MM.1S (cell line): ENCODE data around the gene TAPT1.

ENCODE experiments used
- DNase-seq: peaks from one replicate; pipeline ENCODE4 v3.0.0-alpha.2; 2015
- H2AFZ ChIP-seq: fragments of 300-600 bp; sonication (generic); 2 replicates; pipeline ENCODE4 v1.6.0; 2016; ENCODE audit warnings: antibody characterized with exemption, low read length
- H3F3A ChIP-seq: fragments of 300-600 bp; sonication (generic); 2 replicates; pipeline ENCODE4 v1.6.1; 2016; ENCODE audit warnings: mild to moderate bottlenecking, antibody characterized with exemption, low read length, moderate library complexity, mixed read lengths; ENCODE audit not compliant: insufficient read depth
- H3K27ac ChIP-seq: fragments of 300-600 bp; sonication (generic); 2 replicates; pipeline ENCODE4 v1.5.1; 2016; ENCODE audit warnings: mild to moderate bottlenecking, low read length
- H3K27me3 ChIP-seq: fragments of 300-600 bp; sonication (generic); replicated peaks from 2 replicates; pipeline ENCODE4 v1.6.0; 2016; ENCODE audit warnings: low read length; ENCODE audit not compliant: insufficient read depth
- H3K36me3 ChIP-seq: fragments of 300-600 bp; sonication (generic); replicated peaks from 2 replicates; pipeline ENCODE4 v1.6.1; 2016; ENCODE audit warnings: mild to moderate bottlenecking, low read length, mixed read lengths; ENCODE audit not compliant: insufficient read depth
- H3K4me1 ChIP-seq: fragments of 300-600 bp; sonication (generic); 2 replicates; pipeline ENCODE4 v1.6.1; 2016; ENCODE audit warnings: low read length, mixed read lengths
- H3K4me2 ChIP-seq: fragments of 300-600 bp; sonication (generic); 2 replicates; pipeline ENCODE4 v1.6.0; 2016; ENCODE audit warnings: low read depth, low read length
- H3K4me3 ChIP-seq: fragments of 300-600 bp; sonication (generic); 2 replicates; pipeline ENCODE4 v1.5.1; 2016; ENCODE audit warnings: low read length, mixed read lengths
- H3K79me2 ChIP-seq: fragments of 300-600 bp; sonication (generic); 2 replicates; pipeline ENCODE4 v1.6.1; 2016; ENCODE audit warnings: mixed run types, low read length, mixed read lengths
- H3K9ac ChIP-seq: fragments of 300-600 bp; sonication (generic); 2 replicates; pipeline ENCODE4 v1.6.1; 2016; ENCODE audit warnings: low read length, mixed read lengths
- H3K9me2 ChIP-seq: fragments of 300-600 bp; sonication (generic); replicated peaks from 2 replicates; pipeline ENCODE4 v1.6.1; 2016; ENCODE audit warnings: mild to moderate bottlenecking, low read length, mixed read lengths; ENCODE audit not compliant: insufficient read depth
- H3K9me3 ChIP-seq: fragments of 300-600 bp; sonication (generic); replicated peaks from 2 replicates; pipeline ENCODE4 v1.6.1; 2016; ENCODE audit warnings: mild to moderate bottlenecking, low read length, mixed read lengths; ENCODE audit not compliant: insufficient read depth
- H4K20me1 ChIP-seq: fragments of 300-600 bp; sonication (generic); 2 replicates; pipeline ENCODE4 v1.6.1; 2016; ENCODE audit warnings: mild to moderate bottlenecking, low read length, moderate library complexity, mixed read lengths; ENCODE audit not compliant: insufficient read depth
- EZH2 ChIP-seq: fragments of 300-600 bp; sonication (generic); optimal IDR thresholded peaks from 2 replicates; pipeline ENCODE3; 2017; ENCODE audit warnings: low read depth, mild to moderate bottlenecking, antibody characterized with exemption, low read length, mixed read lengths
- EZH2phosphoT487 ChIP-seq: fragments of 300-600 bp; sonication (generic); IDR thresholded peaks from 2 replicates; pipeline ENCODE4 v1.6.1; 2018; ENCODE audit warnings: antibody characterized with exemption, low read length
- TF ChIP-seq, protein P1 (sequence below): fragments of 300-600 bp; sonication (generic); IDR thresholded peaks from 2 replicates; pipeline ENCODE4 v1.5.1; 2016; ENCODE audit warnings: antibody characterized with exemption, low read length, mixed read lengths

TAPT1 gene

DNA sequence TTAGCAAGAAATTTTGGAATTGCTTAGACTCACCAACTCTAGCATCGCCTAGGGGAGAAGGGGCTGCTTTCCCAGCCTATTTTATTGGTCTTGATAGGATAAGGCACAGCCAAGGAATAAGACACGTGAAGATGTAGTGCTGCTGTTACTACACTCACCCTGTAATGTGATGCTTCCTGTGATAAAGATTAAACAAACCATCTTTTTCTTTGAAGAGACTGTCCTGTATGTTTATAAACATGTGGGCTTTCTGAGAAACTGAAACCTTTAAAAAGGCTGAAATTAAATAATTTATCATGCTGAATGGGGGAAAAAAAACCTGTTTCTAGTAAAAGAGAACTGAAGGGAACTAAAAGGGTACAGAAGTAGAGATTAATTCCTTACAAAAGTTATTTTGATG lies 13.2 kb downstream of the TAPT1 start:
- TF ChIP-seq EZH2 = no peak
- no peak for TF ChIP-seq EZH2phosphoT487
- TF ChIP-seq, protein P1, sequence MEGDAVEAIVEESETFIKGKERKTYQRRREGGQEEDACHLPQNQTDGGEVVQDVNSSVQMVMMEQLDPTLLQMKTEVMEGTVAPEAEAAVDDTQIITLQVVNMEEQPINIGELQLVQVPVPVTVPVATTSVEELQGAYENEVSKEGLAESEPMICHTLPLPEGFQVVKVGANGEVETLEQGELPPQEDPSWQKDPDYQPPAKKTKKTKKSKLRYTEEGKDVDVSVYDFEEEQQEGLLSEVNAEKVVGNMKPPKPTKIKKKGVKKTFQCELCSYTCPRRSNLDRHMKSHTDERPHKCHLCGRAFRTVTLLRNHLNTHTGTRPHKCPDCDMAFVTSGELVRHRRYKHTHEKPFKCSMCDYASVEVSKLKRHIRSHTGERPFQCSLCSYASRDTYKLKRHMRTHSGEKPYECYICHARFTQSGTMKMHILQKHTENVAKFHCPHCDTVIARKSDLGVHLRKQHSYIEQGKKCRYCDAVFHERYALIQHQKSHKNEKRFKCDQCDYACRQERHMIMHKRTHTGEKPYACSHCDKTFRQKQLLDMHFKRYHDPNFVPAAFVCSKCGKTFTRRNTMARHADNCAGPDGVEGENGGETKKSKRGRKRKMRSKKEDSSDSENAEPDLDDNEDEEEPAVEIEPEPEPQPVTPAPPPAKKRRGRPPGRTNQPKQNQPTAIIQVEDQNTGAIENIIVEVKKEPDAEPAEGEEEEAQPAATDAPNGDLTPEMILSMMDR = no peak
- no peaks in the 10 kb centered on the region; the same call in 1 of the 2 replicates for H3K36me3 ChIP-seq
- no peaks in the 10 kb centered on the region for H3K9me3 ChIP-seq
- H3K4me2 ChIP-seq = no peak overlapping the region
- no peaks in the 10 kb centered on the region for H3F3A ChIP-seq
- H4K20me1 ChIP-seq = no peaks in the 10 kb centered on the region
- H3K9ac ChIP-seq = no peak overlapping the region
- H3K27me3 ChIP-seq = no peaks in the 10 kb centered on the region
- no peak overlapping the region for H2AFZ ChIP-seq
- H3K27ac ChIP-seq = no peak overlapping the region
- H3K9me2 ChIP-seq = no peaks in the 10 kb centered on the region
- no peak overlapping the region for H3K4me3 ChIP-seq
- no peak for DNase-seq
- H3K79me2 ChIP-seq = peaks cover 80% of the 10 kb centered on the region
- H3K4me1 ChIP-seq = no peaks in the 10 kb centered on the region

DNA sequence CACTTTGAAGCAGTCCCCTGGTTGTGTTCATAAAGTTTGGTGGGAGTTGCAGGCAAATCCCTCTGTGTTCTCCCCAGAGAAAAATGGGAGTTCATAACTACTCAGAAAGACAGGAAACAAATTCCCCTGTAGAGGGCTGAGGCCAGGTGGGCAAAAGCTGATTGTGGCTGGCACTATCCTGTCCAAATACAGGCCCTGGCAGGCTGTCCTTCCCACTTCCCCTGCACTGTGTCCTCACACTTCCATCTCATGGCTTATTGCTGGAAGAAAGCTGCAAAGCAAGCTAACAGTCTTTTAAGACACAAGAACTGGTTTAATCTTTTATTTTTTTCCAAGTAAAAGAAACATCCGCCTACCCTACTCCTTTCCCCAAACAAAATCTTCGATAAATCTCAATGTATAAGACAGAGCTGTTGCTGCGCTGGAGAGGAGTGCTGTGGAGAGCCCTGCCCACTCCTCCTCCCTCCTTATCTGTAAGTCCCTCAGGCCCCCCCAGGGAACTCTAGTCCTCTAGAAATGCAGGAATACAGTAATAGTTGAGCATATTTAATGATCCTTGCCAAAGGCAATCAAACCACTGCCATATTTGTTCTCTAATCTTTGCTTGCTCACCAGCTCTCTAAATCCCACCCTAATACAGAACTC lies 14.0 kb downstream of the TAPT1 start:
- Histone ChIP-seq H3K4me2 (no peak overlapping the region), H3F3A (no peaks in the 10 kb centered on the region), H3K4me3 (no peak overlapping the region), H3K9me3 (no peaks in the 10 kb centered on the region), H3K27ac (no peak overlapping the region), H4K20me1 (no peaks in the 10 kb centered on the region), H3K9ac (no peak overlapping the region), H3K27me3 (no peaks in the 10 kb centered on the region), H3K4me1 (no peaks in the 10 kb centered on the region), H3K9me2 (no peaks in the 10 kb centered on the region), H3K79me2 (peaks cover 76% of the 10 kb centered on the region), H2AFZ (no peak overlapping the region), H3K36me3 (no peaks in the 10 kb centered on the region; the same call in 1 of the 2 replicates)
- TF ChIP-seq, protein P1 = no peak
- TF ChIP-seq EZH2 (no peak), EZH2phosphoT487 (no peak)
- no peak for DNase-seq

DNA sequence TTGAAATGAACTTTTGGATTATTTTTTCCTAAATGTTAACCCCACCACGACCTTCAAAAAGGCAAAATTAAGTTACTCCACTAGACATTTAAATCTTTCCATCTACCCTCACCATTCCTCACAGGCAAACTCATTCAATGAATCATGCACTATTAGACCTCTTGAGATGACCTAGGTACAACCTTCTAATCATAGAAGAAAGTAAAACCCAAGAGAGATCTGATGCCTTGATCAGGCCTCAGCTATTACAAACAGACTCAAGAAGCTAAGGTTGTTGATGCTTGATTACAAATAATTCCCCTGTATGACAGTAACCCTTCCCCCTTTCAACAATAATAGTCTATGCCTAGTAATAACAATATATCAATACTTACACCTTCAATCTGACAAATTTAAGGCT lies 18.9 kb downstream of the TAPT1 start:
- H2AFZ ChIP-seq = no peak overlapping the region
- H3K4me3 ChIP-seq = no peak overlapping the region
- no peak for DNase-seq
- no peaks in the 10 kb centered on the region for H3K9me3 ChIP-seq
- no peaks in the 10 kb centered on the region; the same call in 1 of the 2 replicates for H3K36me3 ChIP-seq
- H3K4me2 ChIP-seq = no peak overlapping the region
- TF ChIP-seq EZH2 (no peak), EZH2phosphoT487 (no peak)
- TF ChIP-seq, protein P1 = no peak
- no peaks in the 10 kb centered on the region for H3K4me1 ChIP-seq
- no peaks in the 10 kb centered on the region for H3F3A ChIP-seq
- H4K20me1 ChIP-seq = no peaks in the 10 kb centered on the region
- no peak overlapping the region for H3K9ac ChIP-seq
- H3K27me3 ChIP-seq = no peaks in the 10 kb centered on the region
- H3K27ac ChIP-seq = no peak overlapping the region
- H3K9me2 ChIP-seq = no peaks in the 10 kb centered on the region
- peaks cover 67% of the 10 kb centered on the region for H3K79me2 ChIP-seq
